Measurements from ENCODE around the gene SFRP4. TPM values are rescaled to one million over a fixed set of nuclear protein-coding genes. Genes with fewer than 3 reads are reported as not detected.

The SFRP4 gene
- total and polyA plus RNA-seq, 10 of the 15 experiments (the other 5 are each of a cell fraction or from before 2014, with no cell fraction given), result 0.02 to 0.15 (median 0.14) TPM; not detected in 7

GRCh38 chr7:37961251-37961650 lies 44.6 kb upstream of the SFRP4 start (continued):
- TF ChIP-seq RELB (IDR thresholded peaks at IDR 0.05; ENCODE audit: low read depth), result no peak

- no peak for DNase-seq (ENCODE audit: low read depth, low spot score)
- no peak overlapping the region for H3K4me2 ChIP-seq (ENCODE audit: control insufficient read depth, insufficient read depth)
- H3K36me3 ChIP-seq (ENCODE audit: control insufficient read depth in 2 of 2, insufficient read depth in 2 of 2, low read length in 1 of 2), result no peaks in the 10 kb centered on the region
- H3K79me2 ChIP-seq (ENCODE audit: control insufficient read depth, insufficient read depth, low read length), result no peaks in the 10 kb centered on the region
- TF ChIP-seq IKZF2 (IDR thresholded peaks at IDR 0.05) (no peak), CUX1 (IDR thresholded peaks at IDR 0.05; ENCODE audit: insufficient replicate concordance, low read depth, low read length) (no peak), SUZ12 (IDR thresholded peaks at IDR 0.05; ENCODE audit: unreplicated experiment) (no peak), NBN (IDR thresholded peaks at IDR 0.05) (no peak), TCF7 (IDR thresholded peaks at IDR 0.05; ENCODE audit: borderline replicate concordance) (no peak), CREB1 (IDR thresholded peaks at IDR 0.05; ENCODE audit: low read depth) (no peak), PML (IDR thresholded peaks at IDR 0.05; ENCODE audit: low read length) (no peak), SMAD5 (IDR thresholded peaks at IDR 0.05; ENCODE audit: low read depth) (no peak), KAT2A (conservative IDR thresholded peaks at IDR 0.05; ENCODE audit: control insufficient read depth, low read depth, low read length) (no peak), MAX (IDR thresholded peaks at IDR 0.05; ENCODE audit: low read depth, low read length) (no peak), SUPT20H (IDR thresholded peaks at IDR 0.05; ENCODE audit: borderline replicate concordance, control insufficient read depth, low read depth, low read length) (no peak), SKIL (IDR thresholded peaks at IDR 0.05; ENCODE audit: low read depth, poor library complexity, severe bottlenecking) (no peak), EGR1 (IDR thresholded peaks at IDR 0.05; ENCODE audit: borderline replicate concordance in 1 of 2, low read depth in 2 of 2, low read length in 2 of 2) (no peak), FOS (IDR thresholded peaks at IDR 0.05; ENCODE audit: borderline replicate concordance, extremely low read depth, insufficient read length) (no peak)
- ChIA-PET SMC1A (ENCODE audit: uncharacterized antibody, unreplicated experiment) (interaction anchor here (1.3 kb wide), 1 partner anchor 14 kb away, joined by 3 read pairs; no protein-coding TSS in a partner anchor), POLR2A (no interaction called here), RAD21 (ENCODE audit: unreplicated experiment) (no interaction called here), CTCF (no interaction called here)
- no peak overlapping the region for H3K4me3 ChIP-seq
- H3K27me3 ChIP-seq (replicated peaks in 1 of 2; ENCODE audit: control insufficient read depth in 2 of 2, insufficient read depth in 2 of 2, low read length in 1 of 2), result no peaks in the 10 kb centered on the region
- H3K9me3 ChIP-seq (replicated peaks; ENCODE audit: control insufficient read depth, insufficient read depth, low read length), result no peaks in the 10 kb centered on the region
- in situ Hi-C loops (cut with MboI) (no loop called here), intact Hi-C loops (cut with micrococcal nuclease; ENCODE audit: unreplicated experiment) (no loop called here)
- H3K9ac ChIP-seq (ENCODE audit: control insufficient read depth, insufficient read depth, low read length), result no peak overlapping the region
- no peaks in the 10 kb centered on the region for H3K4me1 ChIP-seq (ENCODE audit: control insufficient read depth, insufficient read depth, low read length)
- H2AFZ ChIP-seq (ENCODE audit: control insufficient read depth, low read depth, low read length), result no peak overlapping the region
- 65% methylated on average over 2 of the region's 2 CpGs for WGBS (ENCODE audit: insufficient coverage, insufficient replicate concordance, low lambda C conversion rate, missing lambda C conversion rate)
- FAIRE-seq, result no peak
- ATAC-seq, result no peak
- H3K27ac ChIP-seq (ENCODE audit: control insufficient read depth, insufficient read depth), result no peak overlapping the region
- no TSS peak for BruUV-seq (replicated peaks)
- no peaks in the 10 kb centered on the region for H4K20me1 ChIP-seq (ENCODE audit: control insufficient read depth, insufficient read depth)
Observed at GRCh38 chr7:37960483-37960882, 43.9 kb upstream of the SFRP4 start.

Data from GM12878 (cell line).